Measurements from ENCODE around the gene THAP8.
"Not testable (repeated sequence)": the region's sequence is repeated elsewhere in the genome, so short reads cannot be mapped to it uniquely, and the experiment has no call there.

The THAP8 gene

DNA sequence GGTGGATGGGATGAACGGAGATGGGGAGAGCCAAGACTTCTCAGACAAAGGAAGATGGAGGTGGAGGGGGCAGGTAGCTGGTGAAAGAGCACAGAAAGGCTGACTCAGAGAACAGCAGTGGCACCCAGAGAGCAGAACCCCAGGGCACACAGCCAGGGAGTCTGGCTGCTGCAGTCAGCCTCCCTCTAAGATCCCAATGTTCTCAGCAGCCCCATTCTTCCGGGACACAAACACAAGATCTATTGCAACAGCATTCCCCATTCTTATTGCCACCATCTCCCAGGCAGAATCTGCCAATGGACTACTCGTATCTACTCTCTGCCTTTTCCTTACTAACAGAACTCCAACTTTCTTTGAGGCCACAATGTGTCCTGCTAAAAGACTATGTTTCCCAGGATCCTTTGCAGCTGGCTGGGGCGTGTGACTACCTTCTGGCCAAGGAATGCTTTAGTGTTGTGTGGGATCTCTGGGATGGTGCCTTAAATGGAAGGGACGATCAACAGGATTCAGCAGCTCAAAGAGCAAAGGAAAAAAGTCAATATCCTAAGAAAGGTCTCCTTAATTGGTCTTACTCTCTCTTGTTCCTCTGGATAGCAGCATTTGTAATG is 7.5 kb downstream of the THAP8 start:
- no peak for TF ChIP-seq CTCF (IDR thresholded peaks at IDR 0.05; ENCODE audit: low read depth, low read length, missing control alignments)
- H3K4me3 ChIP-seq (replicated peaks; ENCODE audit: low read depth, low read length): no peak overlapping the region
- no peak for DNase-seq (ENCODE audit: extremely low read depth, low read depth)

GRCh38 chr19:36043952-36044351 is 10.1 kb downstream of the THAP8 start:
- no peak for TF ChIP-seq CTCF (IDR thresholded peaks at IDR 0.05; ENCODE audit: low read depth, low read length, missing control alignments)
- no peak overlapping the region for H3K4me3 ChIP-seq (replicated peaks; ENCODE audit: low read depth, low read length)
- DNase-seq (ENCODE audit: extremely low read depth, low read depth): no peak

- no peak overlapping the region for H3K4me3 ChIP-seq (replicated peaks; ENCODE audit: low read depth, low read length)
- peak; percentile 38 for DNase-seq (ENCODE audit: extremely low read depth, low read depth)
- no peak for TF ChIP-seq CTCF (IDR thresholded peaks at IDR 0.05; ENCODE audit: low read depth, low read length, missing control alignments)
These were observed 12.3 kb downstream of the THAP8 start for GRCh38 chr19:36041831-36042230.

DNA sequence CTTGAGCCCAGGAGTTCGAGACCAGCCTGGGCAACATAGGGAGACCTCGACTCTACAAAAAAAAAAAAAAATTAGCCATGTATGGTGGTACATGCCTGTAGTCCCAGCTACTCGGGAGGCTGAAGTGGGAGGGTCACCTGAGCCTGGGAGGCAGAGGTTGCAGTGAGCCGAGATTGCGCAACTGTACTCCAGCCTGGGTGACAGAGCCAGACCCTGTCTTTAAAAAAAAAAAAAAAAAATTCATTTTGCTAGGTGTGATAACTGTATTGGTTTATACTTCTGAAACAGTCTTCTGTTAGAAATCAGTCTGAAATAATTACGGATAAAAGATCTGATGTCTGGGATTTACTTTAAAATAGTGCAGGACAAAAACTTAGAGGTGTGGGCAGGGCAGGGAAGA is 13.0 kb downstream of the THAP8 start:
- H3K4me3 ChIP-seq (replicated peaks; ENCODE audit: low read depth, low read length); DNase-seq (ENCODE audit: extremely low read depth, low read depth): not testable (repeated sequence)

DNA sequence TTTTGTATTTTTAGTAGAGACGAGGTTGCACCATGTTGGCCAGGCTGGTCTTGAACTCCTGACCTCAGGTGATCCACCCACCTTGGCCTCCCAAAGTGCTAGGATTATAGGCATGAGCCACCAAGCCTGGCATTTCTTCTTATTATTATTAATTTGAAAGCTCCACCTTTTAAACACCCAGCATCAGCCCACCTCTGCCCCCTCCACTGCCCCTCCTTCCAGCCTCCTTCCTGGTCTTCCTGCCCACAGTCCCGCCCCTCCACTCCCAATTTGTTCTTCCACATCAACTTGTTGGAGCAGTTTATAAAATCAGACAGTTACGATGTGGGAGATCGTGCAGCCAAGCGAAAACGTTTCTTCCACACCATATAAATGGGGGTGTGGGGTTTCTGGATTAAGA is 13.6 kb downstream of the THAP8 start:
- DNase-seq (ENCODE audit: extremely low read depth, low read depth): no peak
- TF ChIP-seq CTCF (IDR thresholded peaks at IDR 0.05; ENCODE audit: low read depth, low read length, missing control alignments): no peak
- H3K4me3 ChIP-seq (replicated peaks; ENCODE audit: low read depth, low read length): no peak overlapping the region

DNA sequence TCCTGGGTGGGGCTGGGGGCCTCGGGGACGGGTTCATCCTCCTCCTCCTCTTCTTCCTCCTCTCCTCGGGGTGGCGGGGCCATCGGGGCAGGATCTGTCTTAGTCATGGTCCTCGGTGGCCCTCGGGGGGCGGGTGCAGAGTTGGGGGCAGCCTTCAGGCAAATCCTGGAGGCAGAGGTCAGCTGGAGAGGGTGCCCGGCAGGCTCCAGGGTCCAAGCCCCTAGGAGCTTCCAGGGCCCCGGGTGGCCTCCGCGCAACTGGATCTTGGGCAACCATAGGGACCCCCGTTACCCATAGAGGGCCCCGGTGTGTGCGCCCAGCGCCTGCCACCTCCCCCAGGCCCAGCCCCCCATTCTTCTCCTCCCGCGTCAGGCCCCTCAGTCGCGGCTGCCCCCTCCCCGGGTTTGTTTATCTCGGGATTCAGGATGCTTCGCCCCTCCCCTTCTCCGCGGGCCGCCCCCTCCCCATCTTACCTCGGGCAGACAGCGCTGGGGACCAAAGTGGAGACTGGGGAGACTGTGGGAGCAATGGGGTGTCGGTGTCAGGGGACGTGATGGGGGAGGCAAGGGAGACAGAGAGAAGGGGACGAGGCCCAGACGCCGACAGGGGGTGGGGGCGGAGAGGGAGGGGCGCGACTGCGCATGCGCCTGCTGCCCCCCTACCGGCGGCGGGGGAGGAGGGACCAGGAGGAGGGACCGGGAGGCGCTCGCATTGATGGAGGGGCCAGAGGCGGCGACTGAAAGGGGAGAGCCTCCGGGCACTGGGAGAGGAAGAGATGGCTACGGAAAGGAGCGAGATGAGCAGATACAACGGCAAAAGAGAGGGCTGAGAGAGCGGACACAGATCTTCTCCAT is 21.6 kb downstream of the THAP8 start, which contains the start of gene CLIP3:
Gene CLIP3, minus strand, starts transcription at position 623 of the 854 bp plus-strand sequence. Its CDS starts 516 bp downstream, at position 107.
- no peak for DNase-seq (ENCODE audit: extremely low read depth, low read depth)
- no peak for TF ChIP-seq CTCF (IDR thresholded peaks at IDR 0.05; ENCODE audit: low read depth, low read length, missing control alignments)
- peak within 1 kb of the TSS; percentile 59 for H3K4me3 ChIP-seq (replicated peaks; ENCODE audit: low read depth, low read length)

DNA sequence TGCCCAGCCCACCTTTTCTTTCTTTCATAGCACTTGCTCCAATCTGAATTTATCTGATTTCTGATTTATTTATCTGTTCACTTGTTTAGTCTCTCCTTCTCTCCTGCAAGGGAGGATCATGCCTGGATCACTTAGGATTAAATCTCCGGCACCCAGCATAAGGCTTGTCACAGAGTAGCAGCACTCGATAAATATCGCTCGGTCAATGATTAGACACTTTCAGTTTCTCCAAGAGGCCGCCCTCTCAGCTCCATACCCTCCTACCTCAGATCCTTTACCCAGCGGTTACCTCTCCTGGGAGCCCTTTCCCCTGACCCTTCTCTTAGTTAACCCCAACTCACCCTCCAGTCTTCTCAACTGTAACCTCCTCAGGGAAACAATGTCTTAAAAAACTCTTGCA is 22.8 kb downstream of the THAP8 start:
- TF ChIP-seq CTCF (IDR thresholded peaks at IDR 0.05; ENCODE audit: low read depth, low read length, missing control alignments): no peak
- DNase-seq (ENCODE audit: extremely low read depth, low read depth): no peak
- H3K4me3 ChIP-seq (replicated peaks; ENCODE audit: low read depth, low read length): no peak overlapping the region

All from HFF-Myc (cell line).